Upper lobe of right lung (tissue), 1 donor: Measurements from ENCODE around the gene DNAJC17. TPM values are rescaled to one million over a fixed set of nuclear protein-coding genes. Genes with fewer than 3 reads are reported as not detected.

ENCODE experiments used
- ATAC-seq: fragments of 200-7000 bp; cut with Tn5 transposase; one replicate; pipeline ENCODE4 v1.9.1; 2020; ENCODE audit warnings: mild to moderate bottlenecking, moderate library complexity
- DNase-seq: peaks from one replicate; pipeline ENCODE4 v3.0.0-alpha.2; 2020
- H3K27ac ChIP-seq: fragments of 200-600 bp; one replicate; pipeline ENCODE4 v1.8.0; 2022
- H3K27me3 ChIP-seq: fragments of 200-600 bp; one replicate; pipeline ENCODE4 v1.8.0; 2022; ENCODE audit warnings: mild to moderate bottlenecking
- H3K36me3 ChIP-seq: fragments of 200-600 bp; one replicate; pipeline ENCODE4 v1.8.0; 2022
- H3K4me1 ChIP-seq: fragments of 200-600 bp; one replicate; pipeline ENCODE4 v1.8.0; 2022
- H3K4me3 ChIP-seq: fragments of 200-600 bp; one replicate; pipeline ENCODE4 v1.8.0; 2022; ENCODE audit warnings: mild to moderate bottlenecking
- H3K9me3 ChIP-seq: fragments of 200-600 bp; one replicate; pipeline ENCODE4 v1.8.0; 2022
- CTCF ChIP-seq: fragments of 200-600 bp; IDR thresholded peaks from one replicate; pipeline ENCODE4 v1.8.0; 2022; ENCODE audit warnings: antibody characterized with exemption
- intact Hi-C: fragments of 100-400 bp; cut with DNase I; formaldehyde crosslinking; loops from one replicate; pipeline ENCODE4 v1.11.0; 2022
- total RNA-seq: library from RNA; stranded (reverse); fragmentation: NEBNext Ultra II Directional; extraction: Animal tissue kit (Norgen Biotek cat#: 25700); gene quantifications from one replicate; pipeline ENCODE4 v1.2.1, GENCODE V29; 2021
- donor health status: DM: no; HTN: yes; CAD: no; lungs with severe emphysema.

DNAJC17 gene
- total RNA-seq, 1 donor from 2014 or later: 30.7 TPM

GRCh38 chr15:40838756-40839155, 31.5 kb upstream of the DNAJC17 start:
- DNase-seq: no peak
- no peak for TF ChIP-seq CTCF
- Histone ChIP-seq H3K27me3 (no peaks in the 10 kb centered on the region), H3K4me1 (no peaks in the 10 kb centered on the region), H3K9me3 (no peaks in the 10 kb centered on the region), H3K27ac (no peak overlapping the region), H3K36me3 (no peaks in the 10 kb centered on the region), H3K4me3 (no peak overlapping the region)
- intact Hi-C loops: no loop called here
- ATAC-seq: no peak

DNA sequence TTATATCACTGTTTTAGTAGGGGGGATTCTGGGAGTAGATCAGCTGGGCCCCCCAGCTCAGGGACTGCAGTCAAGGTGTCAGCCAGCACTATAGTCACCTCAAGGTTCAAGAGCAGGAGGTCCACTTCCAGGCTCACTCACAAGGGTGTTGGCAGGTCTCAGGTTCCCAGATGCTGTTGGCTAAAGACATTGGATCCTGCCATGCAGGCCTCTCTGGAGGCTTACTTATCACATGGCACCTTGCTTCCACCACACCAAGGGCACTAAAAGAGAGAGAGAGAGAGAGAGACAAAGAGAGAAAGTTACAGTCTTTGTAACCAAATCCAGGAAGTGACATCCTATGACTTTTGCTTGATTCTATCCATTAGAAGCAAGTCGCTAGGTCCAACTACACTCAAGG, 28.7 kb upstream of the DNAJC17 start:
- Histone ChIP-seq H3K9me3 (no peaks in the 10 kb centered on the region), H3K4me1 (no peaks in the 10 kb centered on the region), H3K36me3 (no peaks in the 10 kb centered on the region), H3K27ac (no peak overlapping the region), H3K27me3 (no peaks in the 10 kb centered on the region), H3K4me3 (no peak overlapping the region)
- TF ChIP-seq CTCF: no peak
- DNase-seq: no peak
- ATAC-seq: no peak
- intact Hi-C loops: no loop called here

DNA sequence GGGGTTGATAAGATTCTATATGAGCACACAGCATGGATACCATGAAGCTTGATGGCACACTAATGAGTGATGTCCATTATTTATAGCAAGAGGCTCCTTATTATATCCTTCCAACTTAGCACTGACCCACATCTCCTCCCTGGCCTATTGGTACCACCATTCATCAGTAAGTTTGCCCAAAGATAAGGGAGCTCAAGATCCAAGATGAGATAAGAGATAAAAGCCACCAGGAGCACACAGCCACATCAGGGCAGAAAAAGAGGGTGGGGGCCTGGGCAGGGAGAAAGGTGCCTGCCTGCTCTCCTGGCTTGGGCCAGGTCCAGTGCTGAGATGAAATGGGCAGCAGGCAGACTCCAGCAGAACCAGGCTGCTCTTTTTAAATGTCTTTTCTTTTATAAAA, 25.6 kb upstream of the DNAJC17 start:
- H3K4me3 ChIP-seq: no peak overlapping the region
- H3K27ac ChIP-seq: no peak overlapping the region
- intact Hi-C loops: no loop called here
- no peaks in the 10 kb centered on the region for H3K4me1 ChIP-seq
- H3K9me3 ChIP-seq: no peaks in the 10 kb centered on the region
- TF ChIP-seq CTCF: no peak
- H3K27me3 ChIP-seq: no peaks in the 10 kb centered on the region
- ATAC-seq (no peak), DNase-seq (no peak)
- no peaks in the 10 kb centered on the region for H3K36me3 ChIP-seq

GRCh38 chr15:40831861-40832260, 24.6 kb upstream of the DNAJC17 start:
- ATAC-seq: no peak
- H3K27ac ChIP-seq: no peak overlapping the region
- H3K4me1 ChIP-seq: no peaks in the 10 kb centered on the region
- no peak for DNase-seq
- H3K9me3 ChIP-seq: no peaks in the 10 kb centered on the region
- no peaks in the 10 kb centered on the region for H3K36me3 ChIP-seq
- no peak overlapping the region for H3K4me3 ChIP-seq
- no peaks in the 10 kb centered on the region for H3K27me3 ChIP-seq
- intact Hi-C loops: no loop called here
- no peak for TF ChIP-seq CTCF

GRCh38 chr15:40830884-40831283, 23.6 kb upstream of the DNAJC17 start:
- intact Hi-C loops: no loop called here
- TF ChIP-seq CTCF: no peak
- Histone ChIP-seq H3K27me3 (no peaks in the 10 kb centered on the region), H3K36me3 (no peaks in the 10 kb centered on the region), H3K4me1 (no peaks in the 10 kb centered on the region), H3K9me3 (no peaks in the 10 kb centered on the region), H3K27ac (no peak overlapping the region), H3K4me3 (no peak overlapping the region)
- ATAC-seq: no peak
- DNase-seq: no peak

GRCh38 chr15:40829115-40829514, 21.8 kb upstream of the DNAJC17 start:
- TF ChIP-seq CTCF: no peak
- H3K36me3 ChIP-seq: no peaks in the 10 kb centered on the region
- H3K4me1 ChIP-seq: no peaks in the 10 kb centered on the region
- no peaks in the 10 kb centered on the region for H3K9me3 ChIP-seq
- no peak for DNase-seq
- ATAC-seq: no peak
- no peak overlapping the region for H3K4me3 ChIP-seq
- intact Hi-C loops: no loop called here
- H3K27me3 ChIP-seq: no peaks in the 10 kb centered on the region
- no peak overlapping the region for H3K27ac ChIP-seq
